IPS DF 19.7 (cell line): ENCODE measurements around the gene MZB1.
"Not testable (repeated sequence)": the region's sequence is repeated elsewhere in the genome, so short reads cannot be mapped to it uniquely, and the experiment has no call there.

Experiments used
- DNase-seq: peaks from one replicate; pipeline ENCODE4 v3.0.0-alpha.2; 2013; ENCODE audit warnings: low read depth, low spot score

The MZB1 gene

GRCh38 chr5:139410993-139411828 lies 21.5 kb upstream of the MZB1 start:
- DNase-seq: no peak

- DNase-seq: no peak
Measured at GRCh38 chr5:139410121-139410992, 20.6 kb upstream of the MZB1 start.

GRCh38 chr5:139409116-139409515 lies 19.4 kb upstream of the MZB1 start:
- DNase-seq: not testable (repeated sequence)

- DNase-seq: no peak
Measured at GRCh38 chr5:139408191-139408590, 18.5 kb upstream of the MZB1 start.

GRCh38 chr5:139407517-139407916 lies 17.8 kb upstream of the MZB1 start:
- no peak for DNase-seq

GRCh38 chr5:139406963-139407362 lies 17.2 kb upstream of the MZB1 start:
- no peak for DNase-seq

GRCh38 chr5:139404484-139404840 lies 14.7 kb upstream of the MZB1 start:
- no peak for DNase-seq

GRCh38 chr5:139403787-139404483 lies 14.2 kb upstream of the MZB1 start, which contains the start of gene SPATA24:
SPATA24 (minus strand) TSS chr5:139404089; CDS start chr5:139404060, 29 bp downstream.
- peak; percentile 88 for DNase-seq

- no peak for DNase-seq
Measured at GRCh38 chr5:139403418-139403786, 13.7 kb upstream of the MZB1 start.

- no peak for DNase-seq
Measured at GRCh38 chr5:139402561-139403158, 12.9 kb upstream of the MZB1 start.

- DNase-seq: no peak
Measured at GRCh38 chr5:139401546-139401945, 11.8 kb upstream of the MZB1 start.

GRCh38 chr5:139399501-139400121 lies 9.9 kb upstream of the MZB1 start:
- no peak for DNase-seq

GRCh38 chr5:139397921-139398320 lies 8.2 kb upstream of the MZB1 start:
- no peak for DNase-seq

- DNase-seq: no peak
Measured at GRCh38 chr5:139396691-139397090, 7.0 kb upstream of the MZB1 start.

GRCh38 chr5:139395844-139396640 lies 6.3 kb upstream of the MZB1 start:
- no peak for DNase-seq

GRCh38 chr5:139394654-139395566 lies 5.2 kb upstream of the MZB1 start, which contains the start of gene PROB1:
PROB1 (minus strand) TSS chr5:139395104; CDS start chr5:139395081, 23 bp downstream.
- DNase-seq: no peak

- DNase-seq: no peak
Measured at GRCh38 chr5:139394123-139394653, 4.5 kb upstream of the MZB1 start.

- DNase-seq: no peak
Measured at GRCh38 chr5:139393497-139394122, 3.9 kb upstream of the MZB1 start.
